ENCODE measurements around the gene BARHL1. TPM values are rescaled to one million over a fixed set of nuclear protein-coding genes. Genes with fewer than 3 reads are reported as not detected.
A peak's percentile ranks its signal among the peaks of the same experiment; 100 is the strongest.

Gene BARHL1
- polyA plus RNA-seq, 1 donor from 2014 or later, result not detected

- Histone ChIP-seq H3F3A (ENCODE audit: insufficient read depth, low read length, poor library complexity, severe bottlenecking) (no peaks in the 10 kb centered on the region), H3K27ac (ENCODE audit: low read length) (no peak overlapping the region), H3K9ac (ENCODE audit: low read length) (no peak overlapping the region), H3K36me3 (ENCODE audit: insufficient read depth, low read length) (no peaks in the 10 kb centered on the region), H2AFZ (ENCODE audit: low read depth, low read length) (no peak overlapping the region), H3K4me3 (ENCODE audit: low read length) (no peak overlapping the region), H3K27me3 (ENCODE audit: insufficient read depth, low read depth, low read length) (peaks cover 81% of the 10 kb centered on the region), H3K9me3 (ENCODE audit: low read length) (no peaks in the 10 kb centered on the region), H3K79me2 (replicated peaks; ENCODE audit: insufficient read depth, low read length) (no peaks in the 10 kb centered on the region), H4K20me1 (ENCODE audit: insufficient read depth) (no peaks in the 10 kb centered on the region), H3K9me2 (ENCODE audit: insufficient read depth, low read length) (no peaks in the 10 kb centered on the region), H3K4me2 (ENCODE audit: low read length) (no peak overlapping the region)
- TF ChIP-seq CTCF (IDR thresholded peaks at IDR 0.05; ENCODE audit: poor library complexity, severe bottlenecking), result no peak
- no peak for TF ChIP-seq RAD21 (conservative IDR thresholded peaks at IDR 0.05)
- TF ChIP-seq REST (IDR thresholded peaks at IDR 0.05; ENCODE audit: borderline replicate concordance), result no peak
- TF ChIP-seq MXI1 (conservative IDR thresholded peaks at IDR 0.05; ENCODE audit: poor library complexity, severe bottlenecking), result no peak
- TF ChIP-seq EP300 (conservative IDR thresholded peaks at IDR 0.05; ENCODE audit: poor library complexity, severe bottlenecking), result no peak
- peak; percentile 76 for TF ChIP-seq EZH2 (IDR thresholded peaks at IDR 0.05; ENCODE audit: borderline replicate concordance, insufficient read depth, low read length, poor library complexity, severe bottlenecking)
- no peak for TF ChIP-seq SMC3 (conservative IDR thresholded peaks at IDR 0.05; ENCODE audit: poor library complexity)
- no peak for TF ChIP-seq TAF1 (IDR thresholded peaks at IDR 0.05; ENCODE audit: low read depth)
These were observed 8.1 kb downstream of the BARHL1 start for GRCh38 chr9:132590318-132591182.

GRCh38 chr9:132591244-132591643 is 8.8 kb downstream of the BARHL1 start:
- TF ChIP-seq CTCF (IDR thresholded peaks at IDR 0.05; ENCODE audit: poor library complexity, severe bottlenecking), result no peak
- TF ChIP-seq EZH2 (IDR thresholded peaks at IDR 0.05; ENCODE audit: borderline replicate concordance, insufficient read depth, low read length, poor library complexity, severe bottlenecking), result no peak
- no peak for TF ChIP-seq SMC3 (conservative IDR thresholded peaks at IDR 0.05; ENCODE audit: poor library complexity)
- TF ChIP-seq POLR2AphosphoS5 (IDR thresholded peaks at IDR 0.05), result no peak
- TF ChIP-seq EP300 (conservative IDR thresholded peaks at IDR 0.05; ENCODE audit: poor library complexity, severe bottlenecking), result no peak
- no peak for TF ChIP-seq REST (IDR thresholded peaks at IDR 0.05; ENCODE audit: borderline replicate concordance)
- TF ChIP-seq MXI1 (conservative IDR thresholded peaks at IDR 0.05; ENCODE audit: poor library complexity, severe bottlenecking), result no peak
- no peak for TF ChIP-seq RAD21 (conservative IDR thresholded peaks at IDR 0.05)
- no peak for TF ChIP-seq TAF1 (IDR thresholded peaks at IDR 0.05; ENCODE audit: low read depth)
- H4K20me1 ChIP-seq (ENCODE audit: insufficient read depth), result no peaks in the 10 kb centered on the region
- H3K79me2 ChIP-seq (replicated peaks; ENCODE audit: insufficient read depth, low read length), result no peaks in the 10 kb centered on the region
- no peaks in the 10 kb centered on the region for H3K9me3 ChIP-seq (ENCODE audit: low read length)
- no peaks in the 10 kb centered on the region for H3F3A ChIP-seq (ENCODE audit: insufficient read depth, low read length, poor library complexity, severe bottlenecking)
- no peak overlapping the region for H3K4me3 ChIP-seq (ENCODE audit: low read length)
- H2AFZ ChIP-seq (ENCODE audit: low read depth, low read length), result no peak overlapping the region
- H3K36me3 ChIP-seq (ENCODE audit: insufficient read depth, low read length), result no peaks in the 10 kb centered on the region
- no peak overlapping the region for H3K9ac ChIP-seq (ENCODE audit: low read length)
- no peaks in the 10 kb centered on the region for H3K9me2 ChIP-seq (ENCODE audit: insufficient read depth, low read length)
- H3K27ac ChIP-seq (ENCODE audit: low read length), result no peak overlapping the region
- H3K4me2 ChIP-seq (ENCODE audit: low read length), result no peak overlapping the region
- peaks cover 74% of the 10 kb centered on the region for H3K27me3 ChIP-seq (ENCODE audit: insufficient read depth, low read depth, low read length)

Measured in neural cell (in vitro differentiated cells).